Measurements from ENCODE around the gene TEKTIP1. TPM values are rescaled to one million over a fixed set of nuclear protein-coding genes. Genes with fewer than 3 reads are reported as not detected.
"Not testable (repeated sequence)": the region's sequence is repeated elsewhere in the genome, so short reads cannot be mapped to it uniquely, and the experiment has no call there.

The TEKTIP1 gene
- total RNA-seq, 1 donor from 2014 or later, result not detected

GRCh38 chr19:3508121-3508661 lies 30.8 kb upstream of the TEKTIP1 start:
- not testable (repeated sequence) for DNase-seq

DNA sequence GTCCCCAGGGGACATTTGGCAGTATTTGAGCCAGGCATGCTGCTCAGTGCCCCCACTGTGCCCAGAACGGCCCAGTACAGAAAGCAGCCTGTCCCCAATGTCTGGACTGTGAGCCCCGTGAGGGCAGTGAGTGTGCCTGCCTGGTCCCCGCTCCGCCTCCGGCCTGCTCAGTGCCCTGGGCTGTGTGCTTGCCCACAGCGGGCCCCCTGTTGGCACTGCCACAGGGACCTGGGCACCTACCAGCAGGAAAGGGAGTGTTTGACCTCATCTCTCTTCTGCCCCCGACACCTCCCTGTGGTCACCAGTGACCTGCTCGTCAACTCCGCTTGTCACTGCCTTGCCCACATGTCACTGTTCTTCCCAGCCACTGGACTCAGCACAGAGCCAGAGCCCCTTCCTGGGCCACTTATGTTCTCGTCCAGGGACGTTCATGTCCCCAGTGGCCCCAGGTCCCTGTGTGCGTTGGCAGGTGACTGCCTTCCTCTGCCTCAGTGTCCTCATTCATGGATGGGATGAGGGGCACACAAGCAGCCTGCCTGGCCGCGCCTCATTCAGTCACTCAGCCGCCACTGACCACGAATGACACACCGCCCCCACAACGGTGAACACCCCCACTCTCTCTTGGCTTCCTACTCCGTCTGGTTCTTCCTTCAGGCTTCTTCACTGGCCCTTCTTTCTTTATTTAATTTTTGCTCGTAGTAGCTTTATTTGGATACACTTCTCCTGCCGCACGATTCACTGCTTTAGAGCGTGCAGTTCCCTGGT lies 30.0 kb upstream of the TEKTIP1 start:
- DNase-seq, result no peak

- no peak for DNase-seq
Measured at GRCh38 chr19:3509566-3509989, 29.4 kb upstream of the TEKTIP1 start.

DNA sequence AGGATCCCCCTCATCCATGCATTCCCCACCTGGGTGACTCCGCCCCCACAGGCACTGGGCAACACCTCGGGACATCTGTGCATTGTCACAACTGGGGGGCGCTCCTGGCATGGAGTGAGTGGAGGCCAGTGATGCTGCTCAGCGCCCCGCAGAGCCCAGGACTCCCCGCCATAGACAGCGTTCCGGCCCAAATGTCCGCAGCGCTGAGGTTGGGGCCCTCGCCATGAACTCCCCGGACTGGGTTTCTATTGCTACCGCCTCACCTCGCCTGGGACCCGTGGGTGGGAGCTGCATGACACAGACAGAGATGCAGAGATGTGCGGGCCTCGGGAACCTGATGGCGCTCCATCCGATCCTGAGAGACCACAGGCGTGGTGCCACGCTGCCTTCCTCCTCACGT lies 28.2 kb upstream of the TEKTIP1 start:
- no peak for DNase-seq

DNA sequence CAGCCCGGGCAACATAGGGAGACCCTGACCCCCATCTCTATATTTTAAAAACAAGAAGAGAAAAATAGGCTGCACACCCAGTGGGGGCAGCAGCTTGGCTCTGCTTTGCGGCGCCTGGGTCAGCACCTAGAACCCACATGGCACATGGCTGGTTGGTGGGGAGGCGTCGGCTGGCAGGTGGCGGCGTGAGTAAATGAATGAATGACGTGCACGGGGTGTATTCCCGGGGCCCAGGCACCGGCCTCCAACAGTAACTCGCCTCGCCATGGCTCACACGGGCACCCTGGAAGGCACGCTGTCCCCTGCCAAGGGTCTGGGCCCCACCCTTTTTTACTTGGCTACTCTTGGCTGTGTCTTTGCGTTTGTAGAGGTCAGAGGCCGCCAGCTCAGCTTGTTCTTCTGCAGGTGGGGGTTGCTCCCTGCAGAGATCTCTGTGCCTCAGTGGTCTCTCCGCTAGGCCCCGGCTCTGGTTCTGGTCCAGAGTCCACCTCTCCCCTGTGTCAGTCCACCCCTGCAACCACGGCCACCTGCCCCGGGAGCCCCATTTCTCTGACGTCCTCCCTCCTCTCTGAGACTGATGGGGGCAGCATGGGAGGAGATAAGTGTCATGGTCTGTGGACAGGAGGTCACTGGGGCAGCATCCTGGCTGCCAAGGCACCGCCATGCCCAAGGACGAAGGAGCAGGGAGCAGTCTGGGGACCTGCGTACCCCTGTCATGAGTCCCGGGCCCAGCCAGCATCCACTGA lies 27.3 kb upstream of the TEKTIP1 start:
- DNase-seq, result no peak

- DNase-seq, result no peak
Measured at GRCh38 chr19:3512562-3513228, 26.3 kb upstream of the TEKTIP1 start.

- no peak for DNase-seq
Measured at GRCh38 chr19:3513229-3514140, 25.5 kb upstream of the TEKTIP1 start.

DNA sequence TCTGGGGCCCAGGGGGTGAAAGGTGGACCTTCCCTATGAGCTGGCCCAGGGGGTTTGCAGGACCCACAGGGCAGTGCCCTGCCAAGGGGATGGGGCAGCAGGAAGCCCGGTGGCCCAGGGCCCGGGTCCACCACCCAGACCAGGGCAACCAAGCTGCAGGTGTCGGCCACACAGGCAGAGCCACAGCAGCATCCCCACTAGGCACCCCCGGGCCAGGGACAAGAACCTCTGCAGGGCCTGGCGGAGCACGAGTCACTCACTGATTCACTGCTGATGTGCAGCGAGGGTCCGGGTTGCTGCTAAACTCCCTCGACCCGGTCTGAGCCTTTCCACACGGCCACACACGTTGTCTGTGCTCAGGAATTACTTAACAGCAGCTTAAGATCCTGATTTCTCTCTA lies 24.0 kb upstream of the TEKTIP1 start:
- no peak for DNase-seq

DNA sequence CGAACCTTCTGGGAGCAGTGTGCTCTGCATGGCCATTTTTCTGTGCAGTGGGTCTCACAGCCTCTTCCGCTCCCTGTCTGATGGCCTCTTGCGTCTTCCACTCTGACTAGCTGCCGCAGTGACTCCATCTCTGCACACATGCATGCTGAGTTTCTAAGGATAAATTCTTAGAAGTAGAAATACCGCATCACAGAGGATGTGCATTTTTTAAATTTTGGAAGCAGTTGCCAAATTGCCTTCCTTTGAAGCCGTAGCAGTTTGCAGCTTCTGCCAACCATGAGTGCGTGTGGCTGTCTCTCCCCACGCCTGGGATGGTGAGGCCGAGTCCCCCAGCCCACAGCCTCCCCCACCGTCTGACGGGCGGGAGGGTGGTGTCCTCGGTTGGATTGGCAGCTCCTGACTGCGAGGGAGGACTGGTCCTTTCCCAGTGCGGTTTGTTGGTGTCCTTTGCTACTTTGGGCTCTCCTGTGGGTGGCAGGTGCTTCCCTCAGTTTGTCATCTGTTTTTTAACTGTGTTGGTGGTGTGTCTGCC lies 23.0 kb upstream of the TEKTIP1 start:
- no peak for DNase-seq

GRCh38 chr19:3516675-3517207 lies 22.2 kb upstream of the TEKTIP1 start:
- DNase-seq, result no peak

DNA sequence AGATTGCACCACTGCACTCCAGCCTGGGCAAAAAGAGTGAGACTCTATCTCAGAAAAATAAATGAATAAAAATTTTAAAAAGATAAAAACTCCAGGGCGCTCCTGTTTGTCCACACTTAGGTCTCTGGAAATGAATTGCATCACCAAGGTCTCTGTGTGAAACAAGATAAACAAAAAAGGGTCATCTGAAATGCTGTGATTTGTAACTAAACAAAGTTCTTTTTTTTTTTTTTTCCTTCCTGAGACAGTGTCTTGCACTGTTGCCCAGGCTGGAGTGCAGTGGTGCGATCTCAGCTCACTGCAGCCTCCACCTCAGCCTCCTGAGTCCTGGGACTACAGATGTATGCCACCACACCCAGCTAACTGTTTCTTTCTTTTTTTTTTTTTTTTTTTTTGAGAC lies 21.3 kb upstream of the TEKTIP1 start:
- no peak for DNase-seq

DNA sequence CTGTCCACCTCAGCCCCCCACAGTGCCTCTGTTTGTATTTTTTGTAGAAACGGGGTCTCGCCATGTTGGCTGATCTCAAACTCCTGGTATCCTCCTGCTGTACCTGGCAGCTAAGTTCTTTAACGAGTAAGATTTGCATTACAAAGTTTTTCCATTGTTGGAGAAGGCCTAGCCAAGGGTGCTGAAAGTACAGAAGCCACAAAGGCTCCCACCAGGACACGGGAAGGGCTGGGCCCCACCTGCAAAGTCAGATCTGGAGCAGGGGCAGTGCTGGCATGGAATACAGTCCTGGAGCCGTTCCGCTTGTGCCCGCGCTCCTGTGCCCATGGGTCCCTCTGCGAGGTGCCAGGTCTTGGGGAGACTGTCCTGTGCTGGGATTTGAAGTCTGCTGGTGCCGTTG lies 20.7 kb upstream of the TEKTIP1 start:
- no peak for DNase-seq

GRCh38 chr19:3518659-3519058 lies 20.3 kb upstream of the TEKTIP1 start:
- DNase-seq, result no peak

DNA sequence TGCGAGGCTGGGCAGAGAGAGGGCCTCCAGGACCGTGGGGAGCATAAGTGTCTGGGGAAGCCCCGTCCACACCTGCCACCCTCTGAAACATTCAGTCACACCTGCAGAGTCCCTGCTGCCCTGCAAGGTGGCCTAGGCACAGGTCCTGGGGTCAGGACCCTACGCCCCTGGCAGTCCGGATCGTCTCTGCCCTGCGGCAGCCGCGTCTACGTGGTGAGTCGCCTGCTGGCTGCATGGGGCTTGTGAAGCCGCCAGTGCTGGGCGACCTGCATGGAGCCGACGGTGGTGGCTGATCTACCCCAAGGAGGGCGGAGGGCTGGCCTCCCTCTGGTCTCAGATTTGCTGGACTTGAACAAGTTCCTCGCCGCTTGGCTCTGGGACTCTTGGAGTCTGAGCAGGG lies 19.8 kb upstream of the TEKTIP1 start:
- DNase-seq, result no peak

DNA sequence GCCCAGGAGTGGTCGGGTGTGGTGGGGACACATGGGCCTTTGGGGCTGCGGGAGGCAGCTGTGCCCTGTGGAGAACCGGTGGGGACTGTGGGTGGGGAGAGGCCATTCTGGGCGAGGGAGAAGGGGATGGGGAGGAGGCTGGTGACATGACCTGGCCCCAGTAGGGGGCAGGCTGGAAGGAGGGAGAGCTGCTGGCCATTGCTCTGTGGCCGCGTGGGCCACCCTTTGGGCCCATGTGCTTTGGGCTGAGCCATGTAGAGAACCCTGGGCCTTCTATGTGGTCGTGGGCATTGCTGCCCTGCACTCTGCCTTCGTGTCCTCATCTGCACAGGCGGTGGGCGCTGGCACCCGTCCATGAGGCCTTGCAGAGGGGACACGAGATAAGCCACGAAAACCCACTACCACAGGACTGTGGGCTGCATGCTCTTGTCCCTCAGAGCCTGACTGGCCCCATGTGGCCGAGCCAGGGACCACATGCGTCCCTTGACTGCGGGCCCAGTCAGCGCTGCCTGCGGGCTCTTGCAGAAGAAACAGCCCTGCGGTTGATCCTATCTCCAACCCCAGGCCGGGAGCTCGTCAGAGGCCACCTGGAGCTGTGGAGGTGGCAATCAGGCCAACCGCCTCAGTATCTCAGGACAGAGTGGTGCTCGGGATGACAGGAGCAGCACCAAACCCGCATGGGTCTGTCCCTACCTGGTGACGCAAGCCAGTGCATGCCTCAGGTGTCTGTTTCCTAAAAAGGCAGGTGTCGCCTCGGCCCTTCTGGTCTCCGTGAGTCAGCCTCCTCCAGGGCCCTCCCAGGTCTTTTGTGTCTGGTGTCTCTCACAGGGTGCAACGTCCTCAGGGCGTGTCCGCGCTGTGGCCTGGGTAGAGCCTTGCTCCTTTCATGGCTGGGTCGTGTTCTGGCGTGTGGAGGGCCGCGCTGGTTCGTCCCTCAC lies 18.5 kb upstream of the TEKTIP1 start:
- DNase-seq, result no peak

GRCh38 chr19:3521104-3521445 lies 17.9 kb upstream of the TEKTIP1 start:
- DNase-seq, result no peak

GRCh38 chr19:3522421-3523360 lies 16.3 kb upstream of the TEKTIP1 start:
- no peak for DNase-seq

- no peak for DNase-seq
Measured at GRCh38 chr19:3523361-3524077, 15.5 kb upstream of the TEKTIP1 start.

All from occipital lobe (tissue), 2 donors.